Vagina (tissue), 2 donors: ENCODE results near the gene UQCC3. TPM values are rescaled to one million over a fixed set of nuclear protein-coding genes. Genes with fewer than 3 reads are reported as not detected.
A peak's percentile ranks its signal among the peaks of the same experiment; 100 is the strongest.

Experiments
- DNase-seq, 2 donors: peaks; one replicate each; pipeline ENCODE4 v3.0.0-alpha.2; 2017; ENCODE audit errors: extremely low spot score in 2 of 2
- H3K27ac ChIP-seq: fragments of 200-600 bp; sonication (generic); one replicate; pipeline ENCODE4 v1.5.1; 2019
- H3K27me3 ChIP-seq: fragments of 200-600 bp; sonication (generic); one replicate; pipeline ENCODE4 v1.5.1; 2019
- H3K36me3 ChIP-seq, 2 donors: fragments of 200-600 bp; sonication (generic); one replicate each; pipeline ENCODE4 v1.5.1; 2017 to 2019
- H3K4me1 ChIP-seq: fragments of 200-600 bp; sonication (generic); one replicate; pipeline ENCODE4 v1.5.1; 2019
- H3K4me3 ChIP-seq, 2 donors: fragments of 200-600 bp; sonication (generic); 1 replicate in 1 of 2; 2 replicates in 1 of 2; pipeline ENCODE4 v1.5.1; 2016 to 2019
- H3K9me3 ChIP-seq: fragments of 200-600 bp; sonication (generic); one replicate; pipeline ENCODE4 v1.5.1; 2019
- POLR2A ChIP-seq, 2 donors: fragments of 450-650 bp; IDR thresholded peaks; one replicate each; pipeline ENCODE4 v1.6.1; 2017; ENCODE audit warnings: antibody characterized with exemption in 2 of 2, mild to moderate bottlenecking in 2 of 2, moderate library complexity in 2 of 2
- POLR2AphosphoS5 ChIP-seq, 2 donors: sonication (generic); formaldehyde crosslinking; IDR thresholded peaks; one replicate each; pipeline ENCODE4 v1.9.0; 2017; ENCODE audit warnings: antibody characterized with exemption in 2 of 2, mild to moderate bottlenecking in 2 of 2, low read depth in 1 of 2; ENCODE audit not compliant: insufficient read depth in 1 of 2
- intact Hi-C: fragments of 100-400 bp; cut with DNase I; formaldehyde crosslinking; loops from one replicate; pipeline ENCODE4 v1.15.1; 2023
- total RNA-seq: library from RNA; depleted of rRNA; stranded (reverse); fragments of >200 nt; gene quantifications from one replicate; pipeline ENCODE4 v1.2.3, GENCODE V29; 2016
- TF ChIP-seq, protein P1 (sequence below), 3 experiments: fragments of 450-650 bp in 2 of 3; fragments of 200-600 bp in 1 of 3; sonication (generic) in 1 of 3; IDR thresholded peaks; one replicate each; pipeline ENCODE4 v1.5.1; 2017 to 2019; ENCODE audit warnings: antibody characterized with exemption in 3 of 3, mild to moderate bottlenecking in 2 of 3, moderate library complexity in 2 of 3

The UQCC3 gene
- total RNA-seq, 1 donor from 2014 or later: 6.9 TPM

DNA sequence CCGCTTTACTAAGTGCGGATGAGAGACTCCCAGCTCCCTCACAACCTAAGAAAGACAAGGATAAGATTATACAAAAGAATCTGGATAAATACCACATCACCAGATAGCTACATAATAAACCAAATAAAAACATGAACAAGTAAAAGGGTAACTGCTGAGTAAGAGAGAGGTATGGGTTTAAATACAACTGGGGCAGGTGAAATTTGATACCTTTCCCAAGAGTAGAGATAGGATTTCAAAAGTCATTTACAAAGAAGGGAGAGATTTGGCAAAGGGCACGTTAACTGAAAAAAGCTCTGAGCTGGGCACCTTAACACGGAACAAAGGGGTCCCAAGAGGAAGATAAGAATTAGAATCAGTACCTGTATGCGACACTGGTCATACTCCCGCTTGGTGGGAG, 5.7 kb downstream of the UQCC3 start:
- DNase-seq: no peak
- Histone ChIP-seq H3K27me3 (no peaks in the 10 kb centered on the region), H3K4me3 (no peak overlapping the region), H3K4me1 (peaks cover 56% of the 10 kb centered on the region), H3K36me3 (peaks cover 0 to 32% of the 10 kb centered on the region in 2 donors), H3K9me3 (no peaks in the 10 kb centered on the region), H3K27ac (no peak overlapping the region)
- TF ChIP-seq POLR2A (IDR thresholded peaks at IDR 0.05): no peak
- TF ChIP-seq, protein P1, sequence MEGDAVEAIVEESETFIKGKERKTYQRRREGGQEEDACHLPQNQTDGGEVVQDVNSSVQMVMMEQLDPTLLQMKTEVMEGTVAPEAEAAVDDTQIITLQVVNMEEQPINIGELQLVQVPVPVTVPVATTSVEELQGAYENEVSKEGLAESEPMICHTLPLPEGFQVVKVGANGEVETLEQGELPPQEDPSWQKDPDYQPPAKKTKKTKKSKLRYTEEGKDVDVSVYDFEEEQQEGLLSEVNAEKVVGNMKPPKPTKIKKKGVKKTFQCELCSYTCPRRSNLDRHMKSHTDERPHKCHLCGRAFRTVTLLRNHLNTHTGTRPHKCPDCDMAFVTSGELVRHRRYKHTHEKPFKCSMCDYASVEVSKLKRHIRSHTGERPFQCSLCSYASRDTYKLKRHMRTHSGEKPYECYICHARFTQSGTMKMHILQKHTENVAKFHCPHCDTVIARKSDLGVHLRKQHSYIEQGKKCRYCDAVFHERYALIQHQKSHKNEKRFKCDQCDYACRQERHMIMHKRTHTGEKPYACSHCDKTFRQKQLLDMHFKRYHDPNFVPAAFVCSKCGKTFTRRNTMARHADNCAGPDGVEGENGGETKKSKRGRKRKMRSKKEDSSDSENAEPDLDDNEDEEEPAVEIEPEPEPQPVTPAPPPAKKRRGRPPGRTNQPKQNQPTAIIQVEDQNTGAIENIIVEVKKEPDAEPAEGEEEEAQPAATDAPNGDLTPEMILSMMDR (IDR thresholded peaks at IDR 0.05): no peak
- TF ChIP-seq POLR2AphosphoS5 (IDR thresholded peaks at IDR 0.05; ENCODE audit: insufficient read depth in 1 of 2, low read depth in 1 of 2): no peak
- intact Hi-C loops: no loop called here

DNA sequence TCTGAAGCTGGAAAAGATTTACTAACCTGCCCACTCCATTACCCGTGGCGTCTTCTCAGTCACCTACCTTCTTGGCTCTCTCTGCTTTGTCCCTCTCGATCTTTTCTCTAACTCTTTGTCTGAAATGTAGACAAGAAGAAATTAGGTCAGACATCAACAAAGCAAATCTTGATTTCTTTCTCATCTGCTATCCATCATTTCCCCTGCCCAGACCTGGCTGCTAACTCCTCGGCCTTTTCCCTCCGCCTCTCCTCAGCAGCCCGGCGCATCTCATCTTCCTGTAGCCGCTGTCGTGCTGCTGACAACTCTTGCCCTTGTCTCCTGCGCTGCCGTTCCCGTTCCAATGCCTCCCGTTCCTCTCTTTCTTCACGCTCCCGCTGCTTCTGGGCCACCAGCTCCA, 6.2 kb downstream of the UQCC3 start:
- H3K27me3 ChIP-seq: no peaks in the 10 kb centered on the region
- peaks cover 50% of the 10 kb centered on the region for H3K4me1 ChIP-seq
- peaks cover 0 to 32% of the 10 kb centered on the region in 2 donors for H3K36me3 ChIP-seq
- no peak for DNase-seq
- no peak overlapping the region for H3K27ac ChIP-seq
- no peaks in the 10 kb centered on the region for H3K9me3 ChIP-seq
- TF ChIP-seq, protein P1 (IDR thresholded peaks at IDR 0.05): no peak
- TF ChIP-seq POLR2AphosphoS5 (IDR thresholded peaks at IDR 0.05; ENCODE audit: insufficient read depth in 1 of 2, low read depth in 1 of 2): no peak
- TF ChIP-seq POLR2A (IDR thresholded peaks at IDR 0.05): no peak
- intact Hi-C loops: no loop called here
- peak overlapping the region in 1 of 2 donors; percentile 95 for H3K4me3 ChIP-seq

DNA sequence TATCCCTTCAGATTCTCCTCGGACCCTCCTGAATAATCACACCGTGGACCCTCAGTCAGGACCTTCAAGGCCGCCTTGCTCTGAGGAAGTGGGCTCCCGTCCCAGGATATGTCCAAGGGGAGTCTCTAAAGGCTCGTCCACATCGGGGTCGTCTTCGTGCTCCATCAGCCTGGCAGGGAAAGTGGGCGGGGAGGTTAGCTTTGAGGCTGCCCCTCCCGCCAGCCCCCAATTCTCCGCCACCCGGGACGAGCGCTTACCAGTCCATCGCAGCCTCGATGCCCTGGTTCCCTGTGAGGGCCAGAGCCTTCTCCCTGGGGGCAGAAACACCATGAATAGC, 6.9 kb downstream of the UQCC3 start:
- no peak for TF ChIP-seq POLR2A (IDR thresholded peaks at IDR 0.05)
- TF ChIP-seq, protein P1 (IDR thresholded peaks at IDR 0.05): no peak
- no peak for TF ChIP-seq POLR2AphosphoS5 (IDR thresholded peaks at IDR 0.05; ENCODE audit: insufficient read depth in 1 of 2, low read depth in 1 of 2)
- no peaks in the 10 kb centered on the region for H3K9me3 ChIP-seq
- peak overlapping the region; percentile 95 to 98 for H3K4me3 ChIP-seq
- no peaks in the 10 kb centered on the region for H3K27me3 ChIP-seq
- H3K27ac ChIP-seq: peak overlapping the region; percentile 86
- intact Hi-C loops: no loop called here
- H3K36me3 ChIP-seq: peaks cover 0 to 32% of the 10 kb centered on the region in 2 donors
- no peak for DNase-seq
- H3K4me1 ChIP-seq: peaks cover 43% of the 10 kb centered on the region

DNA sequence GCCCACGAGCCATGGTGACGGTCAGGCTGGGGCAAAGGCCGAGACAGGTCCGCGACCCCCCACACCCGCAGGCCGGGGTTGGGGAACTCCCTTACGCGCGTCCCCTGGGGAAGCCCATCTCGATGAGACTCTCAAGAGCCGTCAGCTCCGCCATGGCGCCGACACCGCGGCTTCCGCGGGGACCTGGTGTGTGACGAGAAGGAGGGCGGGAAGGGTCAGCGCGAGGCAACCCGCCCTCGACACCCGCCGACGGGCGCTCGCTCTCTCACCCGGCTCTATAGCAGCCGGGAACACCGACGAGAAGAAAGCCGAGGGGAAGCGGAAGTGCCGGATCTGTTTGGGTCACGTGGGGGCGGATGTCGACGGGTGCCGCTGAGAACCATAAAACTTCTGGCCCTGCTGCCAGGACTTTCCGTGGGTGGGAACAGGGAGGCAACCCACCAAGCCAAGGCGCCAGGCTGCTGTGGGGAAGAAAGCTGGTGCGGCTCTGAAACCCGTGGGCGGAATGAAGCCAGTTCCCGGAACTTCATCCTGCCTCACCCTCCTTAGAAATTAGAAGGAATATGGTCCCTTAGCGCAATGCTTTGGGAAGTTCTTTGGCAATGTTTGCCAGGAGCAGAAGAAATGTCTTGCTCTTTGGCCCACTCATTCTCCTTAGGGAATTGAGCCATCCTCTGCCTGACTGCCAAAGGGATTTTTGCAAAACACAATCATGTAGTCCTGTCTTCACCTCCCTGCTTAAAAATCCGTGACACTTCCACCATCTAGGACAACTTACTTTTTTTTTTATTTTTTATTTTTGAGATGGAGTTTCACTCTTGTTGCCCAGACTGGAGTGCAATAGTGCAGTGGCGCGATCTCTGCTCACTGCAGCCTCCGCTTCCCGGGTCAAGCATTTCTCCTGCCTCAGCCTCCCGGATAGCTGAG, 7.6 kb downstream of the UQCC3 start, which contains the start of gene UBXN1:
UBXN1 (minus strand) TSS at position 304 of the 927 bp plus-strand sequence; CDS start at position 154, 150 bp downstream.
- H3K27ac ChIP-seq: peak within 1 kb of the TSS; percentile 86
- TF ChIP-seq POLR2AphosphoS5 (IDR thresholded peaks at IDR 0.05; ENCODE audit: insufficient read depth in 1 of 2, low read depth in 1 of 2): peak; percentile 95 to 96
- no peak for TF ChIP-seq POLR2A (IDR thresholded peaks at IDR 0.05)
- no peaks in the 10 kb centered on the region for H3K9me3 ChIP-seq
- peak within 1 kb of the TSS; percentile 95 to 98 for H3K4me3 ChIP-seq
- intact Hi-C loops: no loop called here
- peak in 1 of 2 donors; percentile 96 for DNase-seq
- H3K36me3 ChIP-seq: peaks cover 0 to 27% of the 10 kb centered on the region in 2 donors
- peaks cover 38% of the 10 kb centered on the region for H3K4me1 ChIP-seq
- no peaks in the 10 kb centered on the region for H3K27me3 ChIP-seq

DNA sequence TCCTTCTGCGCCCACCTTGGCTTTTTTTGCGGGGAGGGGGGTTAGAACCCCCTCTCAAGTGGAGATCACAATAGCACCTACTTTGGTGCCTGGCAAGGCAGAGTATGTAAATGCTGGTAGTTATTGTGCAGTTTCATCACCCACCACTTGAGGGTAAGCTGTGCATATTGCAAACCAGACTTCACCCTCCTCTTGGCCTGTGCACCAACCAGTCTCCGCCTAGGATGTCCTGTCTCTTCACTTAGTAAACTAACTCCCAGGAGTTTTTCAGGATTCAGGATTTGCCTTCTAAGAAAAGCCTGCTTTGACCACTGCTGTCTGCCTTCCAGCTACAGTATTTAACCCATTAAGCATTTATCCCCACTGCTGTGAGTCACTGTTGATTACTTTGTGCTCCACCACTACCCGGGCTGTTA, 9.4 kb downstream of the UQCC3 start:
- peak in 1 of 2 donors; percentile 30 for TF ChIP-seq POLR2AphosphoS5 (IDR thresholded peaks at IDR 0.05; ENCODE audit: insufficient read depth in 1 of 2, low read depth in 1 of 2)
- no peak for TF ChIP-seq POLR2A (IDR thresholded peaks at IDR 0.05)
- TF ChIP-seq, protein P1 (IDR thresholded peaks at IDR 0.05): peak in 2 of 3 experiments; percentile 21 to 38
- Histone ChIP-seq H3K27me3 (no peaks in the 10 kb centered on the region), H3K9me3 (no peaks in the 10 kb centered on the region), H3K36me3 (peaks cover 0 to 19% of the 10 kb centered on the region in 2 donors), H3K27ac (no peak overlapping the region), H3K4me3 (no peak overlapping the region), H3K4me1 (peaks cover 28% of the 10 kb centered on the region)
- intact Hi-C loops: no loop called here
- DNase-seq: no peak
